WTC11 (cell line): ENCODE measurements around the gene EXOC4. TPM values are rescaled to one million over a fixed set of nuclear protein-coding genes. Genes with fewer than 3 reads are reported as not detected.

ENCODE experiments used
- ATAC-seq: fragments of 200-7000 bp; cut with Tn5 transposase; 2 replicates; pipeline ENCODE4 v1.10.0; 2021; ENCODE audit warnings: mild to moderate bottlenecking, moderate library complexity
- CTCF ChIA-PET: fragments of 300-600 bp; sonication (Branson Sonifier 250); formaldehyde crosslinking; loops from one replicate; lab custom pipeline; 2021; ENCODE audit warnings: antibody characterized with exemption; lab: Charles Lee
- POLR2A ChIA-PET: fragments of 350-600 bp; sonication (Branson Sonifier 250); formaldehyde crosslinking; loops from one replicate; lab custom pipeline; 2021; ENCODE audit warnings: antibody characterized with exemption; lab: Charles Lee
- DNase-seq: peaks from one replicate; pipeline ENCODE4 v3.0.0; 2021; ENCODE audit warnings: low spot score
- H3K27ac Mint-ChIP-seq: 2 replicates; pipeline ENCODE4 v1.8.0; 2021; ENCODE audit warnings: mixed read lengths
- H3K27me3 Mint-ChIP-seq: 2 replicates; pipeline ENCODE4 v1.8.0; 2021; ENCODE audit warnings: low read depth, mild to moderate bottlenecking, moderate library complexity, mixed read lengths
- H3K36me3 Mint-ChIP-seq: 2 replicates; pipeline ENCODE4 v1.8.0; 2021; ENCODE audit warnings: mixed read lengths
- H3K4me1 Mint-ChIP-seq: 2 replicates; pipeline ENCODE4 v1.8.0; 2022; ENCODE audit warnings: mixed read lengths
- H3K4me3 Mint-ChIP-seq: 2 replicates; pipeline ENCODE4 v1.8.0; 2021; ENCODE audit warnings: mild to moderate bottlenecking, moderate library complexity, mixed read lengths
- H3K9me3 Mint-ChIP-seq: 2 replicates; pipeline ENCODE4 v1.8.0; 2021; ENCODE audit warnings: mixed read lengths
- E2F1 ChIP-seq: sonication (generic); formaldehyde crosslinking; IDR thresholded peaks from 2 replicates; pipeline ENCODE4 v1.8.0; 2022; ENCODE audit warnings: mild to moderate bottlenecking, missing genetic modification reagents
- ERG ChIP-seq: fragments of 250-450 bp; sonication (Bioruptor Pico); IDR thresholded peaks from 2 replicates; pipeline ENCODE4 v1.8.0; 2021; ENCODE audit warnings: mild to moderate bottlenecking
- FOXJ3 ChIP-seq: sonication (generic); formaldehyde crosslinking; IDR thresholded peaks from 2 replicates; pipeline ENCODE4 v1.9.0; 2021; ENCODE audit warnings: missing genetic modification reagents, mild to moderate bottlenecking, borderline replicate concordance
- FOXP1 ChIP-seq: sonication (generic); formaldehyde crosslinking; IDR thresholded peaks from 2 replicates; pipeline ENCODE4 v1.8.0; 2022; ENCODE audit warnings: missing genetic modification reagents, mild to moderate bottlenecking, moderate library complexity, borderline replicate concordance
- GABPB1 ChIP-seq: sonication (generic); formaldehyde crosslinking; IDR thresholded peaks from 2 replicates; pipeline ENCODE4 v1.8.1; 2023; ENCODE audit warnings: mild to moderate bottlenecking, missing genetic modification reagents
- HMGXB4 ChIP-seq: sonication (generic); formaldehyde crosslinking; IDR thresholded peaks from 2 replicates; pipeline ENCODE4 v1.8.1; 2023; ENCODE audit warnings: mild to moderate bottlenecking, moderate library complexity, missing genetic modification reagents
- KAT7 ChIP-seq: sonication (generic); formaldehyde crosslinking; IDR thresholded peaks from 2 replicates; pipeline ENCODE4 v1.8.1; 2023; ENCODE audit warnings: missing genetic modification reagents, mild to moderate bottlenecking, borderline replicate concordance
- MXD4 ChIP-seq: fragments of 250-450 bp; sonication (Bioruptor Pico); IDR thresholded peaks from 2 replicates; pipeline ENCODE4 v1.8.0; 2021; ENCODE audit warnings: mild to moderate bottlenecking, moderate library complexity, borderline replicate concordance
- NFE2L1 ChIP-seq: sonication (generic); formaldehyde crosslinking; IDR thresholded peaks from 2 replicates; pipeline ENCODE4 v1.8.1; 2023; ENCODE audit warnings: missing genetic modification reagents
- OVOL2 ChIP-seq: fragments of 250-450 bp; sonication (Bioruptor Pico); IDR thresholded peaks from 2 replicates; pipeline ENCODE4 v1.9.0; 2021; ENCODE audit warnings: mild to moderate bottlenecking, borderline replicate concordance
- PRRX2 ChIP-seq: fragments of 250-450 bp; sonication (Bioruptor Pico); IDR thresholded peaks from 2 replicates; pipeline ENCODE4 v1.8.0; 2021; ENCODE audit warnings: mild to moderate bottlenecking
- RORB ChIP-seq: fragments of 250-450 bp; sonication (Bioruptor Pico); IDR thresholded peaks from 2 replicates; pipeline ENCODE4 v1.9.0; 2021; ENCODE audit warnings: mild to moderate bottlenecking
- SMAD4 ChIP-seq: sonication (generic); formaldehyde crosslinking; IDR thresholded peaks from 2 replicates; pipeline ENCODE4 v1.8.0; 2022; ENCODE audit warnings: mild to moderate bottlenecking, missing genetic modification reagents
- SP1 ChIP-seq: sonication (generic); formaldehyde crosslinking; conservative IDR thresholded peaks from 2 replicates; pipeline ENCODE4 v1.8.1; 2022; ENCODE audit warnings: missing genetic modification reagents
- TEAD4 ChIP-seq: sonication (generic); formaldehyde crosslinking; IDR thresholded peaks from 2 replicates; pipeline ENCODE4 v1.8.0; 2022; ENCODE audit warnings: mild to moderate bottlenecking, missing genetic modification reagents
- USF1 ChIP-seq: sonication (generic); formaldehyde crosslinking; IDR thresholded peaks from 2 replicates; pipeline ENCODE4 v1.8.0; 2022; ENCODE audit warnings: mild to moderate bottlenecking, missing genetic modification reagents
- ZNF232 ChIP-seq: sonication (generic); formaldehyde crosslinking; IDR thresholded peaks from 2 replicates; pipeline ENCODE4 v1.8.0; 2022; ENCODE audit warnings: mild to moderate bottlenecking, missing genetic modification reagents
- ZNF281 ChIP-seq: sonication (generic); formaldehyde crosslinking; IDR thresholded peaks from 2 replicates; pipeline ENCODE4 v1.8.0; 2023; ENCODE audit warnings: mild to moderate bottlenecking, missing genetic modification reagents
- ZNF317 ChIP-seq: sonication (generic); formaldehyde crosslinking; IDR thresholded peaks from 2 replicates; pipeline ENCODE4 v1.8.1; 2023; ENCODE audit warnings: low read depth, mild to moderate bottlenecking, moderate library complexity, missing genetic modification reagents, borderline replicate concordance
- ZNF671 ChIP-seq: fragments of 250-450 bp; sonication (Bioruptor Pico); IDR thresholded peaks from 2 replicates; pipeline ENCODE4 v1.8.0; 2021; ENCODE audit warnings: mild to moderate bottlenecking
- total RNA-seq: library from RNA; stranded (reverse); gene quantifications from 3 replicates; pipeline ENCODE4 v1.2.3, GENCODE V29; 2021

EXOC4 gene
- total RNA-seq, 1 experiment from 2014 or later = 62.0 TPM

- no peaks in the 10 kb centered on the region for H3K27me3 Mint-ChIP-seq
- DNase-seq = no peak
- no peak for ATAC-seq
- no peak for TF ChIP-seq SMAD4 (CRISPR knock-in tag)
- TF ChIP-seq ZNF281 (CRISPR knock-in tag) = no peak
- TF ChIP-seq USF1 (CRISPR knock-in tag) = no peak
- no peak for TF ChIP-seq ERG (CRISPR knock-in tag)
- no peak for TF ChIP-seq KAT7
- no peak for TF ChIP-seq E2F1 (CRISPR knock-in tag)
- no peak for TF ChIP-seq ZNF671 (CRISPR knock-in tag)
- no peak for TF ChIP-seq FOXJ3 (CRISPR knock-in tag)
- no peak for TF ChIP-seq NFE2L1
- TF ChIP-seq ZNF232 (CRISPR knock-in tag) = no peak
- TF ChIP-seq OVOL2 (CRISPR knock-in tag) = no peak
- no peak for TF ChIP-seq GABPB1 (CRISPR knock-in tag)
- TF ChIP-seq MXD4 (CRISPR knock-in tag) = no peak
- no peak for TF ChIP-seq PRRX2 (CRISPR knock-in tag)
- TF ChIP-seq HMGXB4 (CRISPR knock-in tag) = no peak
- no peak for TF ChIP-seq FOXP1 (CRISPR knock-in tag)
- TF ChIP-seq TEAD4 (CRISPR knock-in tag) = no peak
- TF ChIP-seq ZNF317 (CRISPR knock-in tag) = no peak
- no peak for TF ChIP-seq RORB (CRISPR knock-in tag)
- TF ChIP-seq SP1 (CRISPR knock-in tag) = no peak
- ChIA-PET CTCF (interaction anchor here (0.6 kb wide), 1 partner anchor 328 kb away, joined by 3 read pairs; no protein-coding TSS in a partner anchor), POLR2A (no interaction called here)
- no peaks in the 10 kb centered on the region for H3K36me3 Mint-ChIP-seq
- no peaks in the 10 kb centered on the region for H3K9me3 Mint-ChIP-seq
- 0 out of 2 replicates have a peak overlapping the region, but pooled peaks have one; percentile 3 for H3K27ac Mint-ChIP-seq
- H3K4me3 Mint-ChIP-seq = no peak overlapping the region
- H3K4me1 Mint-ChIP-seq = peaks cover 9% of the 10 kb centered on the region; the same call in 1 of the 2 replicates
Measured at GRCh38 chr7:133851411-133851810, 598.5 kb downstream of the EXOC4 start.
